ENCODE results near the gene GPC5.
"Not testable (repeated sequence)": the region's sequence is repeated elsewhere in the genome, so short reads cannot be mapped to it uniquely, and the experiment has no call there.

GPC5 gene

DNA sequence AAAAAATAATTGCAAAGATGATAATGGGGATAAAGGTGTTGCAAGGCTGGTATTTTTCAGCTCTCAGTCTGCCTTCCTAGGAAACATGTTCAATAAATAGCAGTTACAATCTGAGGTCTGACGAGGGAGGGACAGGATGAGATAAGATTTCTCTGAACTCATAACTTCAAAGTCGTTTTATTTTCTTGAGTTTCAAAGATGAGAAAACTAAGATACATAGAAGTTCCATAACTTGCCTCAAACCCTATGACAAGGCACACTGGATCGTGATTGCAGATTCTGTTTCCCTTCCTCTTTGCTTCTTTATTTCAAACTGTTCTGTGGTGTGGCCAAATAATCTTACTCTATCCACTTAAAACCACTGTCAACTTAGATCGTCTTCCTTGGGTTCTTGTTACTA, 327.2 kb downstream of the GPC5 start:
- no peak for DNase-seq

DNA sequence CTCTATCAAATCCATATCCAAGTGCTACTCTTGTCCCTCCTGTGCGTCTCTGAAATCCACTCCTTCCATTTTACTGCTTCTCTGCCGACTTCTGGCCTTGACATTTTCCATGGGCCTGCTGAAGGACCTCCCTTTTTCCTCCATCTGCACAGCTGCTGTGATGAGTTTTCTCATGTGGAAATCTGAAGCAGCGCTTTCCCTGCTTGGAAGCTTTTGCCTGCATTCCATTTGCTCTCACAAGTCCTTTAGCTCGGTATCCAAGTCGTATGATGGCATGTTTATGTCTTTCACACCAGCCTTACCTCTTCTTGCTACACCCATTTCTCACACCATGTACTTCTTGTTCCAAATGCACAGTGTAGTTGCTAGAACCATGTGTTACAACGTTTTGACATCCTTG, 328.2 kb downstream of the GPC5 start:
- no peak for DNase-seq

DNA sequence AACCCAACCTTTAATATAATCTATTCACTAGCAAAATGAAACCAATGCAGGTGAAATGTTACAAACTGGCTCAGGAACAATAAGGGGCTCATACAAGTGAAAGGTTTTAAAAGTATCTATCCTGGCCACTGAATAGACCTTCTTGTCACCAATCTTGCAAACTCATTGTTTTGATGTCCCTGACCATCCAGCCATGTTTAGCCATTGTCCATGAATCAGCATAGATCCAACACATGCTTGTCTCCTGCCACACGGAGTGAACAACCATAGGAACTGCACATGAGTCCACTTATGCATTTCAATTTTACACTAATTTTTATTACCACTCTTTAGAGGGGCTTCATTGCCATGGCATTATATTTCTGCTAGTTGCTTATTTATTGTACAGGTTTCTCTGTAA, 331.4 kb downstream of the GPC5 start:
- DNase-seq, result no peak

DNA sequence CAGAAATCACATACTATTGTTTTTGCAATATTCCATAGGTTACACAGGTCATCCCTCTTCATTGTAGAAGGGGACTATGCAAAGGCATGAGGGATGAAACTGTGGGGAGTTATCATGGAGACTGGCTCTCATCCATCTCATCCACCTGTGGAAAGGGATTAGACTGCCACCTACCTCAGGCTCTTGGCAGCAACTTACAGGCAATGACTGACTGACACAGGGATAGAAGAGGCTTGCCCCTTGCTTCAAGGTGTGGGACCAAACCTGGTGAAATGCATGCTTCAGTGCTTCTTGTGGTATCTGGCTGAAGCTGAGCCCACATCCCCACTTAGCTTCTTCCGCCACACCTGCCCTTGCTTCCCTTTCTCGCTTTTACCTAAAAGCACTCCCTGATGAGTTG, 341.3 kb downstream of the GPC5 start:
- no peak for DNase-seq

DNA sequence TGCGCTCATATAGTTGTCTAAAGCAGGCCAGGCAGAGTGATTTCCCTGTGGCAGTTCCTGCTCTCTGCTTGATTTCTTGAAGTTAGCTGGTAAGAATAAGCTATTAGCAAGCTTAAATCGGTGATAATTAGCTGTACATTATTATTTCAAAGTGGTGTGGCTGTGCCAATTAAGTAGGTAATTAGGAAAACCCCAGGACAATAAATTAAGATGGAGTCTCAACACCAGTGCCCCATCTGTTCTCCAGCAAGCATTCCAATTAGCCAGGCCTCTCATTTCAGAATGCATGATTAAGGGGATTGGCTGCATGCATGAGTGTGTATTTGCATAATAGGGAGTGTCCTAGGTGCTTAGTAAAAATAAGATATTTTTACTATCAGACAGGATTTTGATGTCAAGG, 342.3 kb downstream of the GPC5 start:
- DNase-seq, result no peak

DNA sequence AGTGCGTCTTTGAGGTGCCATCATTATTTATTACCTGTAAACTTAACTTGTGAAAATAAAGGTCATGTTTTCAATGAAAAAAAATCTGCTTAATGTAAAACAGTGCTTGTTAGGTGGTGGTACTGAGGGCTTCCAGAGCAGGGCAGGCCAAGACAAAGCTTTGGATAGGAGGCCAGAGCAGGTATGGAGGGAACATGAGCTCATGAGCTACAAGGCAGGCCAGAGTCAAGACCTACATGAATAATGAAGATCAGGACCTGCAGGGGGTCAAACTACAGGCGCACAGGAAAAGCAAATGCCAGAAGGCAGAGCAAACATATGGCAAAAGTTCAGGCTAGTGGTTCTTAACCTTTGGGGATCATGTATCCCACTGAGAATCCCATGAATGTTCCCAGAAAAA, 343.5 kb downstream of the GPC5 start:
- no peak for DNase-seq

DNA sequence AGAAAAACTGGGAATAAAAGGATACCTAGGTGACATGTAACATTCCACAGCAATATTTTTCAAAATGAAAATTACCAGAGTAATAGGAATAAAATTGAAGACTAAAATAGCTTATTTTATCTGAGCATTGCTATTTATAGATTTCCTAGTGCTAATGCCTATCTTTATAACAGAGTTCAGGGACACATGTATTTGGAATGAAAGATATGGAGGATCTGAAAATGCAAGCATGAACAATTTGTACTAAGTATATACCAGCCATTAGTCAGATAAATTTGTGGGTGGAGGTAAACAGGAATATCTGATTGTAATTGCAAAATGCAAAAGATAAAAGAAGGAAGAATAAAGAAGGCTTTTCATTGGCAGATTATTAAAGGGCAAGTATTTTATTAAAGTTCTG, 345.9 kb downstream of the GPC5 start:
- no peak for DNase-seq

DNA sequence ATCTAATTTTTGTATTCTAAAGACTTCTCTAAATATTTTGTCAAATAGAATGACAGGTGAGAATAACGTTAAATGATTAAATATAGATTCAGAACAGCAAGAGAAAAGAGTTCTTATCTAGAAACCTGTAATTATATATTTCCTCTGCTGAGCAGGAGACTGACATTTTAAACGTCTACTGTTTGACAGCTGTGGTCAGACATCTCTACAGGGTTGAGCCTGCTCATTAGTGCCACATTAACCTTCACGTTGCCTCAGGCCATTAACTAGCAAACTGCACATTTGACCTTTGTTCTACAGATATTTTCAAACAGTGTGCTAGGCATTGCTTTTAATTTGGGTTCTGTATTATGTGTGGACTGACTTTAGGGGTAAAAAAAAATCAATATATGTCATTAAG, 347.5 kb downstream of the GPC5 start:
- DNase-seq, result no peak

DNA sequence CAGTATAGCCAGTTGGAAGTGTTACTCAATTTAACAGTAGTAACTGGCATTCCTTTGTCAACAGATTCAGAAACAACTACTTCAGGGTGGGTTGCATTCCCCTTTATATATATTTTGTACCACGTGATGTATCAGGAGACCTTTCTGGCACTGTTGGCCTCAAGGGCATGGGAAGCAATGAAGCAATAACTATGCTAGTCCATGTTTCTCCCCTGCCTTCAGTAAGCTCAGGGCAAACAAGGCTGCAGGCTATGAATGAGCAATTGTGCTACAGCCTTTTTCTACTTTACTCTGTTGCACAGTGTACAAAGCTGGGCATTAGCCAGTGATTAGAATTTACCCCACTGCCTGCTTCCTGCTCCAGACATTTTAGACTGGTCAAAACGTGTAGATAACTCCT, 348.8 kb downstream of the GPC5 start:
- no peak for DNase-seq

DNA sequence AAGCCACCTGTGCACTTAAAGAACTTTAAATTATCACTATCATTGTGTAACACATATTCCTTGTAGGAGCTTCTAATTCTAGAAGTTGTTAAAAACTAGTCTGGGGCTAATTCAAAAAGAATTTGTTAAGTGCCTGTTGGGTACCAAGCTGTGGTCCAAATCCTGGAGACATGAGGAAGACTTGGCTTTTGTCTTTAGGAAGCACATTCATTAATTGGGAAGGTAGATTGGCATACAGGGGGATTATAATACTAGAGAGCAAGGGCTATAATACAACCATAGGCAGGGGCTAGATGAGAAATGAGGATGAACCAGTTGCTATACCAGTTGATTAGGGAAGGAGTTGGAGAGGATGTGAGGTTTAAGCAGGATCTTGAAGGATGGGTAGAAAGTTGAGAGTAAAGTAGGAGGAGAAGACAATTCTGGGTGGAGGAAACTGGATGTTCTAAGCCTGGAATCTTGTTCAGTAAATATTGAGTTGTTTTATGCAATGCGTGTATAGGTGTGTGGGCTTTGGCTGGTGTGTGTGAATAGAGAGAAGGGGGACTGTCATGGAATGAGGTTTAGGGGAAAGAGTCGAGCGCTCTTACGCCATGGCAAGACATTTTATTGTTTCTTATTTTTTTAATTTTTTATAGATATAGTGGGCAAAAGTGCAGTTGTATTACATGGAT, 350.1 kb downstream of the GPC5 start:
- DNase-seq, result no peak

DNA sequence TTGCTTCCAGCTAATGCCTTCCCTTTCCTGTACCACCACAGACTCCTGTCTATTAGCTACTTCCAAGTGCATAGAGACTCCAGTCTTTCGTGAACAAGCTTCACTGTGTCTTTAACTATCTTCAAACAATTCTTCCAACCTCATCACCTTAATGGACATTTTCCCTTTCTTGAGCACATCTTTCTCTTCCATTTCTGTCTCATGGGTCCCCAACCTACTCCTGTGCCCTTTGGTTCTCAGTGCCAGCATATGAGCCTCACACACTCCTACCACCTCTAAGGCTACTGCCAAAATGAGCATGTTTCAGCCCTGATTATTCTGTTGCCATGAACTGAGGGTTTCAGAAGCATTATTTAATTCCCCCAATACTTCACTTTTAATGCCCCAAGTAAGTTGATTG, 360.3 kb downstream of the GPC5 start:
- DNase-seq, result no peak

DNA sequence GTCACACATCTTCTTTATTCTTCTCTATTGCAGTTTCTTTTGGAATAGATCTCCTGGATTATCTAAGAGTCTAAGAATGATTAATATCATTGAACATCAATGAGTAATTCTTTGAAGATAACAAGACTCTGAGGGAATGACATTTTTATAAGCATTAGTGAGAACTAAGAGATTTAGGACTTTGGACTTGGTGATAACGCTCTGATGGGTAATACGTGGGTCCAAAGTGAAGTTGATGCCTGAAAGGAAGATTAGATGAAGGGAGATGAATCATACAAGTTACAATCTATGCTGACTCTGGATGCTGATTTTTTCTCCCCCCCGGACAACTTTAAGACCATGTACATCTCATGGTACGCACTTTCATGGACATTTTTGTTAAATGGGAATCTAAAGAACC, 364.5 kb downstream of the GPC5 start:
- DNase-seq, result no peak

DNA sequence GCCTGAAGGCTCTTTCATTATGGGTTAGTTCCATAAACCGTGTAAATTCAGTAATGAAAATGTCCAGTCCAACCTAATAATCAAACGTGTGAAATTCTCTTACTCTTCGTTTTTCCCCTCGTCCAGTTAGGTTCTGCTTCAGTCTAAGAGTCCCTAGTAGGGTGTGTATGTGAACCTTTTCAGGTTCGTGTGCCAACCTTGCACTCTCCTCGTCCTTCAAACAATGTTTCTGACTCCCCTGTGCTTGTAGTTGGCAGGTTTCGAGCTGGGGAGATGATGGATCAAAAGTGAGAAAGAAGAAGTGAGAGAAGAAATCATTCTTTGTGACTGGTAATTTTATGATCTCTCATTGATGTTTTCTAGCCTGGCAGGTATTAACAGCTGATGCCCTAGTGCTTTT, 366.1 kb downstream of the GPC5 start:
- DNase-seq, result no peak

DNA sequence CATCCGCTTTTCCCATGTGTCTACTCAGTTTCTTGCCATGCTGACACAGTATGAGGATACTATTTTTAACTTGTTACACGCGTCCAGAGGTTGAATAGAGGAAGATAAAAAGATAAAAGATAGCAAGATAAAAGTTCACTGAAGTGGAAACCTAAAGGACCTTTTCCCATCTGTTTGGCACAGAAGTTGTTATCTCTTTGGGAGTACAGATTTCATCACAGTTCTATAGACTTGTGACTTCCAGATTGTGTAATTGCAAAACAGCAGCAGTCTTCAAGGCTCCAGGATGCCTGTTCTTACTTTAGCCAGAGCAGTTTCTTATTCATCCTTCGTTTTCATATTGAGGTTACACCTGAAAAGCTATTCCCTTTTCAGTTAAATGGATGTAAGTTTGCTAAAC, 369.2 kb downstream of the GPC5 start:
- DNase-seq, result no peak

DNA sequence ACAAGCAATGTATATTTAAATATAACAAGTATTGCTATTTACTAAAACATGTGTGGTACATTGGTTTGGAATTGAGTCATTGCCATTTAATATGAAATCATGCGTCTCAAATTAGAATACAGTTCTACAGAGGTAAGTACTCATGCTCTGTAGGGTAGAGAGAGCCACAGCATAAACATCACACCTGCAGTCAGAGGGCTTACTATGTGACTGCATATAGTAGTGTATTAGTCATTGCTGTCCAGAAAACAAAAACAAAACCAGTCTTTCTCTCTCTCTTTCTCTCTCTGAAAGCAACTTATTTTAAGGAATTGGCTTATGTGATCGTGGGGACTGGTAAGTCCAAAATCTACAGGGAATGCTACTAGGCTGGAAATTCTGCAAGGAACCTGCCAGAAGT, 370.3 kb downstream of the GPC5 start:
- DNase-seq, result no peak

DNA sequence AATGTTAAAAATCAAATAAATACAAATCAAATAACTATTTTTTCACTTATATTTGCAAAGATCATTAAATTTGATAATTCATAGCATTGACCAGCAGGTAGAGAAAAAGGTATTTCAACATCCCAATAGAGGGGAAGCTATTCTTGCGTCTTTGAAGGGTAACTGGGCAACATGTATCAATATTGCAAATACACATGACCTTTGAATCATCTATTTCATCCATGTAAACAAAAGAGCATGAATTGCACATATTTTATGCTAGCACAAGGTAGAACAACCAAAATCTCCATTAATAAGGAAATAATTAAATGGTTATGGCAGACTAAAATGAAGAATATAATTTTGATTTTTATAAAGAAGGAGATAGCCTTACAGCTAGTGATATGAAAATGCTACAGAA, 372.8 kb downstream of the GPC5 start:
- no peak for DNase-seq

DNA sequence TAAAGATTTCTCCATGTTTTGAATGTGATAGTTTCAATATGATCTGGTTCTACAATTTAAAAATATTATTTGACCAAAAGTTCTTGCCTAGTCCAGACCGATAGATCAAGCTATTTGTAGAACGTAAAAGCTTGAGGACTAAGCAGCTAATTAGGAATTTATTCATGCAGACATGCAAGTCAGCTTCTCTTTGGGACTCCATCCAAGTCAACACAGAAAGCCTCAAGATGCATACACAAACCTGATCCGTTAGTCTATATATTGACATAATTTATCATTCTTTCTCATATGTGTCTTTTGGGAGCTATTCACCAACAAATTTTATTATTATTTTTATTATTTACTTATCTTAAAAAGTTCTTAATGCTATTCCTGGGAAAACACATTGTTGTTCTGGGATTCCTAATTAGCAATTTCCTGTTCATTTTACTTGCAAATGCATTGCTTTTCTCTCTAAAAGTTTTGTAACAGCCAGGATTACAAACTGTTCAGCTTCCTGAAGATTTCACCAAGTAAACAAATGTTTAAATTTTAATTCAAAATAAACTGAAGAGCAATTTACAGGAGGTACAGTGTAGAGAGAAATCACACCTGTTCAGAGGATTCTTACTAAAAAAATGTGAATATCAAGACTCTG, 375.3 kb downstream of the GPC5 start:
- DNase-seq, result no peak

DNA sequence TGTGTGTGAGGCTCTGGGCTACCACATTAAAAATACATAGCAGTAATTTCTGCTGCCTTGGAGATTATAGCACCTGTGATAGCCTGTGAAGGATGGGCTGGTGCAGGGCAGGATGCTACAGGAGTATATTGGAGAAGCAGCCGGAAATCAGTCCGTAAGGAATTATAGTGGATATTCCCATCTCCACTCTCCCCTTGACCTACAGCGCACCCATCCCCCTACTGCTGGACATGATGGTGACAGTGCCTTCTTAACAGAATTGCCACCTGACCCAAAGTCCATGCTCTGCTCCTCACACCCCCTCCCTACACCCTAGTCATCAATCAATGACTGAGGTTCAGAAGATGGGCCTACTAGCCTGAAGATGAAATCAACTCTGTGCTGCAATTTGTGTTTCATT, 376.0 kb downstream of the GPC5 start:
- no peak for DNase-seq

DNA sequence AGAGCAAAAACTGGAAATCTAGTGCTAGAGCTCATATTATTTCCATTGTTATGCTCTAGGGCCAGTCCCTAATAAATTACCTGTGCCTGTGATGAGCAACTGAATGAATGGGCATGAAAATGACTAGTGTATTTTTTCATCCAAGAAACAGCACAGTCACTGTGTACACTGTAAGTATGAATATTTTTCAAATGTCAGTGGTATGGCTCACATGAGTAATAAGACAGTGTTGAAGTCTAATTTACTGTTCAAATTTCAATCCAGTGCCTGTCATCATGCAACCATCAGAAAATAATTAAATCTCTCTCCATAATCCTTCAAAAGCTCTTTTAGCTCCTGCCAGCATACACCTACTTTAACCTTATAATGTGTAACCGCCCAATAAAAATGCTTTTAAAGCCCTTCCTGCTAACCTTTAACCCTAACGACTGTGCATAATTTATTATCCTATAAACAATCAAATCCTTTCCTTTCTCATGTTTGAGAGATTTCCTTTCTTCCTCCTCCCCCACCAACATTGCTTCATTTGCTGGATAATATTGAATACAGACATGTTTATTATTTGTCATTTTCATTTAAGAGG, 378.3 kb downstream of the GPC5 start:
- no peak for DNase-seq

DNA sequence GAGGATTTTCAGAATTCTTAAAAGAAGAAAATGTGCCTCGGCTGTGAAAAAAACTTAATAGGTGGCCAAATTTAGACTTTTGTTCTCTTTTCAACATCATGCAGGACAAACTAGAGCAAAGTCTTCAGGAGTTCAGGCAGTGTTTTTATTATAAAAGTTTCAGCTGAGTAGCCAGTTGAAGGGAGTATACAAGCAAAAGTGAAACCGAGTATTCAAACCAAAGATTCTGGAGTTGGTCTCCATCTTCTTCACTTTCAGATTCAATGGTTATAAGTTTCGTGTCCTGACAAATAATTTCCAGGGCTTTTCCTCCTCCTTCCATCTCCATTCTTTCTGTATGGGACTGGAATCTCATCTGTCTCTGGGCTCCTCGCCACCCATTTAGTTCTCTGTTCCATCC, 379.7 kb downstream of the GPC5 start:
- no peak for DNase-seq

DNA sequence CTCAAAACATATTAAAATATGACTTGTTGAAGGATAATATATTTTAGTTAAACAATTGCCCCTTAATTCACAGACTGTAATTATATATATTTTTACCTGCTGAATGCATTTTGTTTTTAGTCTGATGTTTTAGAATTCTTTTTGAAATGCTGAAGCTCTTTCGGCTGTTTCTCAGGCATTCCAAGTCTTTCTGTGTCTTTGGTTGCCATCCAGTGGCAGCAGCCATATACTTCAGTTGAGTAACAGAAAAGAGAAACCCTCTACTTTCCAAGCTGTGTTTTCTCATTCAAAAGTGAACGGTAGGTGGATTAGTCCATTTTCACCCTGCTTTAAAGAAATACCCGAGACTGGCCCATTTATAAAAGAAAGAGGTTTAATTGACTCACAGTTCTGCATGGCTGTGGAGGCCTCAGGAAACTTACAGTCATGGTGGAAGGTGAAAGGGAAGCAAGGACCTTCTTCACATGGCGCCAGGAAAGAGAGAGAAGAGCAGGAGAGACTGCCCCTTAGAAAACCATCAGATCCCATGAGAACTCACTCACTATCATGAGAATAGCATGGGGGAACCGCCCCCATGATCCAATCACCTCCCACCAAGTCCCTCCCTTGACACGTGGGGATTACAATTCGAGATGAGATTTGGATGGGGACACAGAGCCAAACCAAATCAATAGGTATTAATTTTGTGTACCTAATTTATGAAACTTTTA, 383.7 kb downstream of the GPC5 start:
- not testable (repeated sequence) for DNase-seq

DNA sequence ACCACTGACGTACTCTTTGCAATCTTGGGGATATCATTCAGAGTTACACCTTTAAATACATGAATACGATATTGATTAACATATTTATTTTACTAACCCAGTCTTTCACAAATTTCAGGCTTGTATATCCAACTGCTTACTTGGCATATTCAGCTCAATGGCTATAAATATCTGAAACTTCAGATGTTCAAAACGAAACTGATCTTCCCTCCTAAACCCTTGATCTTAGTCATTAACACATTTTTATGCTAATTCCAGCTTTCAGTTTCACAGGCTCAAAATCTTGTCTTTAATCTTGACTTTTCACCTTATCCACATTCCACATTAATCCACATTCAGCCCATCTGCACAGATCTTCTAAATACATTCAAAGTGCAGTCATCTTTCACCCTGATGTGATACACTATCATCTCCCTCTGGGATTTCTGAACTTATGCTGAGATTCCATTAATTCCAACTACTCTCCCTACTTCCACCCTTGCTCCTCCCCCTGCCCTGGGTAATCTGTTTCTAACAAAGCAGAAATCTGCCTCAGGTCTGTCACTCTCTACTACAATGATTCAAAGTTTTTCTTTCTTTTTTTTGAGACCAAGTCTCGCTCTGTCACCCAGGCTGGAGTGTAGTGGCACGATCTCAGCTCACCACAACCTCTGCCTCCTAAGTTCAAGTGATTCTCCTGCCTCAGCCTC, 387.2 kb downstream of the GPC5 start:
- DNase-seq, result no peak

DNA sequence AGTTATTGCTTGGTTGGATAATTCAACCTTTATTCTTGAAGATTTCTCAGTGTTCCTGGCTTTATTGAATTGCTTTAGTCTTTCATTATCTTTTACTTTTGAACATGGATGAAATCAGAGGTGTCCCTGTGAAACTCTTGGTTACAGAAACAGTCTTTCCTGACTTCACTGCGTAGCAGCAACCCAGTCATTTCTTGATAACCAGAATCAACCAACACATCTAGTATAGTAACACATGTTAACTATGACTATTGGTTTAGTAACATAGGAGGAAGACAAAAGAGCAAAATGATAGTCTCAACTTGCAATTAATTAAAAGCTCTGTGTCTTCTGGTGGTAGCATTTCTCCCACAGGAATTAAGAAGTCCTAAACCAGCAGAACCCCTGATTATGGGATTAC, 393.6 kb downstream of the GPC5 start:
- no peak for DNase-seq

DNA sequence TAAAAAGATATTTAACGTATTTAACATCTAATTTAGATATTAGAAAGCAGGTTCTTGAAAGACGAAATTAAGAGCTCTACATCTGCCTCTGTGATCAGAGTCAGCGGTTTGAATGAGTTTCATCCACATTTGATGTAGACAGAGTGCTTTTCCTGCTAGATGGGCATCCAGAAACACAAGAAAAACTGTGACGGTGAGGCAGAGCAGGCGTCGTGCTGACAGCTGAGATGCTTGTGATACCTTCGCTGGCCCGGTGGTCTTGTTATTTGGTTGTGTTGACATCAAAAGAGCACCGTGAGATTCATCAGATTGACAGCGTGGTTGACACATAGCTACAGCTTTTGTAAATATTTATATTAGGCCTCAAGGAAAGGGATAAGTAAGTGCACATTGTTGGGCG, 399.1 kb downstream of the GPC5 start:
- DNase-seq, result no peak
